ENCODE data around the gene MX2.
"Not testable (repeated sequence)": the region's sequence is repeated elsewhere in the genome, so short reads cannot be mapped to it uniquely, and the experiment has no call there.

The MX2 gene

DNA sequence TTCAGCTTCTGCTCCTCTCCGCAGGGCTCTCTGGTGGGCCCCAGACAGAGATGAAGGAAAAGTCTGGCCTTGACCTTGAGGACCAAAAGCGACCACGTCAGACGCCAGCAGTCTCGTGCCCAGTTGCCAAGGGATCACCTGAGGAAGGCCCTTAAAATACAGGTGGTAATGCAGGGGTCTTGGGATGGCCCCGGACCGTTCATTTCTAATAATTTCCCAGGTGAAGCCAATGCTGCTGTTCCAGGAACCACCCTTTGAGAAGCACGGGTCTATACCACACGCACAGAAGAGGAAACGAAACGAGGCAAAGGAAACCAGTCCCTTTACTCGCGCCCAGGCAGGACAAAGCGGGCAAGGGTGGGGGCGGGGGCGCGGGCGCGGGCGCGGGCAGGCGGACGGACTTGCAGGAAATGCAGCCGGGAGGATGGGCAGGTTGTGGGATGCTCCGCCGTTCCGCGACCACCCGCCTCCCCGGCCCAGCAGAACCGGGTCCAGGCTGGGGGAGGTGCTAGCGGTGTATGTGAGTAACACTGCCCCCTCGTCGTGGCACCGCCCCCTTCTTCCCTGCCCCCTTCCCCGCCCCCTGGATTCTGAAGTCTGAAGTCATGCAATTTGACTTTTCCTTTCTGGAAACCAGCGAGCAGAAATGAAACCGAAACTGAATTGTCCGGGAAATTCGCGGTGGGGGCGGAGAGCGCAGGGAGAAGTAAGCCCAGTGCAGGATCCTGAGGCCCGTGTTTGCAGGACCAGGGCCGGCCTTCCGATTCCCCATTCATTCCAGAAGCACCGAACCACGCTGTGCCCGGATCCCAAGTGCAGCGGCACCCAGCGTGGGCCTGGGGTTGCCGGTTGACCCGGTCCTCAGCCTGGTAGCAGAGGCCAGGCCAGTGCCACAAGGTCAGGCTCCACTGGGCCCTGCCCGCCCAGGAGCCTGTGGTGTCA lies 58.4 kb downstream of the MX2 start:
- DNase-seq: peak; percentile 45 to 49

DNA sequence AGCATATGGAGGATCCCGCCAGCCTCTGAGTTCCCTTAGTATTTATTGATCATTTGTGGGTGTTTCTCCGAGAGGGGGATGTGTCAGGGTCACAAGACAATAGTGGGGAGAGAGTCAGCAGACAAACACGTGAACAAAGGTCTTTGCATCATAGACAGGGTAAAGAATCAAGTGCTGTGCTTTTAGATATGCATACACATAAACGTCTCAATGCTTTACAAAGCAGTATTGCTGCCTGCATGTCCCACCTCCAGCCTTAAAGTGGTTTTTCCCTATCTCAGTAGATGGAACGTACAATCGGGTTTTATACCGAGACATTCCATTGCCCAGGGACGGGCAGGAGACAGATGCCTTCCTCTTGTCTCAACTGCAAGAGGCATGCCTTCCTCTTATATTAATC lies 59.2 kb downstream of the MX2 start:
- DNase-seq: not testable (repeated sequence)

DNA sequence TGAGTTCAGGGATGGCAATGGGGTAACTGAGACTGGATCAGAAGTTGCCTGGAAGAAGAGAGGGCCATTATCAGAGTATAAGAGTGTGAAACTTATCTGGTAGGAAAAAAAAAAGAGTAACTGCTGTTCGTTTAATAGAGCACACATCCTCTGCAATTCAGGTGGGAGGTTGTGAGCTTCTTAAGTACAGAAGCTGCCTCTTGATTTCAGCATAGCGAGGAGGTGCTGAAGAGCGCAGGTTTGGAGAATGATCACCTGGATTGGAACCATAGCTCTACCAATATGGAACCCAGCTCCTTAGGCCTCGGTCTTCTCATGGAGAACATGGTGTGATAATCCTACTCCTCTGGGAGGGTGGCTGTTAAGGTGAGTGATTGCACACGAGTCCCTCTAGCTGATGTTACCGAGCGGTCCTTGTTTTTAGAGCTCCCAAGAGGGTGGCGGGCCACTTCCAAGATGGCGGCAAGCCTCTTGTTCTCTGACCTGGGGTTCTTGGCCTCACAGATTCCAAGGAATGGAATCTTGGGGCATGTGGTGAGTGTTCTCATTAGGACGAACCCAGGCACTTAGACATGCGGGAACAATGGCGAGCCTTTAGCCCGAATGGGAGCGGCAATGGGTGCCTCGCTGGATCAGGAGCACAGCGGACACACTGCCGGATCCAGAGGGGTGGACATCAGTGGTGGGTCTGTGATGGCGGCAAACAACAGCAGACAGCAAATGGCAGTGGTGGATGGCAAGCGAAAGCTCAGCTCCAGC lies 60.9 kb downstream of the MX2 start:
- DNase-seq: no peak

DNA sequence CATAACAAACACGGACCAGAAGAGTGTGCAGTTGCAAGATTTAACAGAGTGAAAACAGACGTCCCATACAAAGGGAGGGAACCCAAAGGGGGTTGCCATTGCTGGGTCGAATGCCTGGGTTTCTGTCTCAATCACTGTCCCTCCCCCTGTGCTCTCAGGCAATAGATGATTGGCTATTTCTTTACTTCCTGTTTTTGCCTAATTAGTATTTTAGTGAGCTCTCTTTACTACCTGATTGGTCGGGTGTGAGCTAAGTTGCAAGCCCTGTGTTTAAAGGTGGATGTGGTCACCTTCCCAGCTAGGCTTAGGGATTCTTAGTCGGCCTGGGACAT lies 61.4 kb downstream of the MX2 start:
- DNase-seq: not testable (repeated sequence)

- DNase-seq: no peak
These were observed 63.7 kb downstream of the MX2 start for GRCh38 chr21:41425588-41425953.

DNA sequence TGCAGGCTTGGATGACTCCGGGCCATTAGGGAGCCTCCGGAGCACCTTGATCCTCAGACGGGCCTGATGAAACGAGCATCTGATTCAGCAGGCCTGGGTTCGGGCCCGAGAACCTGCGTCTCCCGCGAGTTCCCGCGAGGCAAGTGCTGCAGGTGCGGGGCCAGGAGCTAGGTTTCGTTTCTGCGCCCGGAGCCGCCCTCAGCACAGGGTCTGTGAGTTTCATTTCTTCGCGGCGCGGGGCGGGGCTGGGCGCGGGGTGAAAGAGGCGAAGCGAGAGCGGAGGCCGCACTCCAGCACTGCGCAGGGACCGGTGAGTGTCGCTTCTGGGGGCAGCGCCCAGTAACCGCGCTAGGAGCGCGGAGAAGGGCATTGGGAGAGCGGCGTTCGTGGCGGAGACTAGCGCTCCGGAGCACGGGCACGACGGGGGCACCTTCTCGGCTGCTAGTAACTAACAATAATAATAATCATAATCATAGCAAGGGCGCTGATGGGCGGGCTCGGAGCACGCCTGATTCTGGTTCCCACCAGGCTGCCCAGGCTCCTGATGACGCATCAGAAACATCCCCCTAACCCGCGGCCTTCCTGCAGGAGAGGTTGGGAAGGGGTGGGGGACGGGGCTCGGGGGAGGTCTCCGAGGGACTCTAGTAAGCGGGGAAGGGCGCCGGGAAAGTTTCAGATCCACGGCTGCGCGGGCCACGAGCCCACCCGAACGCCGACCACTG lies 64.3 kb downstream of the MX2 start, which contains the start of gene MX1:
Gene MX1, plus strand, starts transcription at position 286 of the 722 bp plus-strand sequence. CDS start 5,832 bp downstream, outside the sequence.
- DNase-seq: peak in 1 of 2 experiments; percentile 12

DNA sequence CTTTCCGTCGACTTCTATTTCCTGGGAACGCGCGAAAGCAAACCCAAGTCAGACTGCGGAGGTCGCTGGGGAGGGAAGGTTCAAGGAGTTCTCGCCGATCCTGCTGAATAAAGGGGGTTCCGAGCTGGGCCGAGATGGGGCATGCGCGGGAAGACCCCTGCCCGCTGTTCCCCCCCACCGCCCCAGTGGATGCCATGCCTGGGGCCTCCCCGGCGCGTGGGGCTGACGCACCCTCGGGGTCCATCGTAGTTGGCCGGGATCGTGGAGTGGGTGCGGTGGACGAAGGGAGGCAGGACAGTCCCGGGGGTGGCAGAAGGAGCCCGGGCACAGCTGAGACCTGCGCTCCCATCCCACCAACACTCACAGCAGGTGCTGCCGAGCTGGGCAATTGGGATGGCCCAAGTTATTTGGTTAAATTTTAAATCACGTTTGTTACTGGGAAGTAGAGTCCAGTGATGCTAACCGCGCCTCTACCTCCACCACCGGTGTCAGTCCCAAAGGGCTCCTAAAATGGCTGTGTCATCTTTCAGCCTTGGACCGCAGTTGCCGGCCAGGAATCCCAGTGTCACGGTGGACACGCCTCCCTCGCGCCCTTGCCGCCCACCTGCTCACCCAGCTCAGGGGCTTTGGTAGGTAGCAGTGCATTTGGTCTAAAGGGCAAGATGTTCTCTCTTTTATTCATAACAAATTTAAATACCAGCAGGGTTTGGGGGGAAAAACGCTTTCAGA lies 65.0 kb downstream of the MX2 start:
- DNase-seq: no peak

- DNase-seq: no peak
These were observed 65.7 kb downstream of the MX2 start for GRCh38 chr21:41427556-41427955.

DNA sequence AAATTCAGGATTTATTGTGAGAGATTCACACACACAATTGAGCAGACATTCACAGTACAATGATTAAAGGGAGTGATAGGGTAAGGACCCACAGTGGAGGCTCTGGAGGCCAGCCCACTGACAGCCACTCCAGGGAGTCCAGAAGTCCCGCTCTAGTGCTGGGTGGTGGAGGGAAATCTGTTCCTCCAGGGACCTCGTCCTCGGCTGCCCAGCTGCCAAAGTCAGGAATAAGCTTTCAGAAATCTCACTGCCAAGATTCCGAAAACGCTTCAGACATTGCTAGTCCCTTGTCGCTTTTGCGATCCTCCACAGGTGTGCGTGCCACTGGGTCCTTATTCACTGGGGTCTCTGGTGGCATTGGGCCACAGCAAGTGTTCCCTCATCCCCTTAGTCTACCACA lies 66.5 kb downstream of the MX2 start:
- no peak for DNase-seq

DNA sequence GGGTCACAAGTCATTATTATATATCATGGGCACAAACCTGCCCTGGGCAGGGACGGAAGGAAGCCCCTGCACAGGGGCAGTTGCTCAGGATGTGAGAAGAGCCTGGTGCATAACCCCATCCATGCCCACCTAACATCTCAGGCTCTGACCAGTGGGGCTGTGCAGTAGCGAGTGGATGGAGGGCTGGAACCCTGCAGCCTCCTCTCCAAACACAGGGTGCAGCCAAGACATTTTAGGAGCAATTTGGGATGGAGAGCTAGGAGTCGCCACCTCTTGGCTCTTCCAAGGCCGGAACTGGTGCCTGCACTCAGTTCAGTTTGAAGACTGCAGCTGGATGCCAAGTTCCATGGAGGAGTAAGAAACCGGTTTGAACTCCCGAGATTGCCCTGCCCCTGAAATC lies 67.0 kb downstream of the MX2 start:
- no peak for DNase-seq

DNA sequence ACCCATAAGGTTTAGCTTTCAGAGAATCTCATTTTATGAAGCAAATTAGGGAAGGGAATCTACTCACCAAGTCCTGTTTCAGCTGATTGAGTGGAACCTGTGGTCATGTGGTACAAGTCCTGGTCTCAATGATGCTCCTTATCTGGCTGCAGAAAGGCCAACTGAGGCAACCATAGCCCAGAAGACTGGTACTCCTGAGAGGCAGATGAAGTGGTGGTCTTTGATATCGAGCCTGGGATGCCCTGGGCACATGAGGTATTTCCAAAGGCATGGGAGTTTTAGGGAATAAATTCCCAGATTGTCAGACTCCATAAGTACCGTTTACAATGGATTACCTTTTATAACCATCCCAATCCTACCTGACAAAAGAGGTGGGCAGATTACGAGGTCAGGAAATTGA lies 67.5 kb downstream of the MX2 start:
- no peak for DNase-seq

GRCh38 chr21:41429925-41430491 lies 68.2 kb downstream of the MX2 start:
- DNase-seq: no peak

DNA sequence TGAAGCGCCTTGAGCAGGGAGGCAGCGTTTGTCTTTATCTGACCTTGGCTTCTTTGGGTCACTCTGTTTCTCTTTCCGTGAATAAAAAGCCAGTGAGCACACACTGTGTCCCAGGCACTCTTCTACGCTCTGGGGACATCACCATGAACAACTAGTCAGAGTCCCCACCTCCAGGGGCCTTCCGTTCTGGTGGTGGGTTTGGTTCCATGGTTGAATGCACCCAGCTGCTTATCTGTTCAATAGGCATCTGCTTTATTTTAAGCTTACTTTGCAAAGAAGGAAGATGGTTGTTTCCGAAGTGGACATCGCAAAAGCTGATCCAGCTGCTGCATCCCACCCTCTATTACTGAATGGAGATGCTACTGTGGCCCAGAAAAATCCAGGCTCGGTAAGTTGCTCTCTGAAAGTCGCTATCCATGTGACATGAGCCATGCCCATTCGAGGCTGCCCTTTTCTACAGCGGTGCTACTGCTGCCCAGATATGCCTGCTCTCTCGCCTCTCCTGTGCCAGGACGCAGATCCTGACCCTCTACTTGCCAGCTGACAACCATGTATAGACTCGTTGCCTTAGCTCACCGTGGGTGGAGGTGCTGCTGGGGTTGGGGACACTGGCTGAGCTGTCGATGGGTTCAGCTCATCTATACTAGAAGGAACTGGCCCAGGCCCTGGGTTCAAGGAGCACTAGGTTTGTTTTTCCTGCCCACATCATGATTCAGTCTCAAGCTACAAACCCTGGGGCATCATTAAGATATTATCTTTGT lies 70.1 kb downstream of the MX2 start:
- DNase-seq: no peak

DNA sequence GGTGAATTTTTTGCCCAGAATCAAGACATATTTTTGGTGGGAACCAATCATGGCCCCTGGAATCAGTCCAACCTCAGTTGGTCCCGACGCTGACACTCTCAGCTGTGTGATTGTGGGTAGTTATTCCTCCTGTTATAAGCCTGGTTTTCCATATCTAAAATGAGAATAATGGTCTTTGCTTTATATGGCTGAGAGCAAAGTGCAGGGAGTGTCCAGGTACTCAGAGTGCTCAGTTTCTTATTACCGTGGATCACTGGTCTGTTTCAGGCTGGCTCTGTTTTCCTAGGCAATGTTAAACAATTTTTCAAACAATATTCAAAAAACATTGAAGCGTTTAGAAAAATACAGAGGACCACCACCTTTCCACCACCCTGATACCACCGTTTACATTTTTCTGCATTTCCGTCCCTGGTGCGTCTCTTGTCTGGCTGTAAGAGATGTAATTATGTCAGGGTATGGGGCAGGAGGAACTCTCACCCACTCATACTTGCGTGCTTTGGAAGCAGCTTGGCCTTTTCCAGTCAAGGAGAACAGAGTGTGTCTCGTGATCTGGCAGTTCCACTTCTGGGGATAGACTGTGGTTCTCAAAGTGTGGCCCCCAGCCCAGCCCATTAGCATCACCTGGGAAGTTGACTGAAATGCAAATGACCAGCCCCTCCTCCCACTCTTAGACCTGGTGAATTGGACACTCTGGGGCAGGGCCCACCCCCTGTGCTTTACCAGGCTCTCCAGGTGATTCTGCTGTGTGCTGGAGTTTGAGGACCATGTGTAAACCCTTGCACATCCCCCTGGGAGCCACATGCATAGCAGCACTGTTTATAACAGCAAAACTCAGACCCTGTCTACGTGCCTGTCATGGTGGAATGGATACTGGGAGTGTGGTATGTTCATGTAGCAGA lies 71.0 kb downstream of the MX2 start:
- no peak for DNase-seq

GRCh38 chr21:41433566-41433965 lies 71.7 kb downstream of the MX2 start:
- DNase-seq: no peak

DNA sequence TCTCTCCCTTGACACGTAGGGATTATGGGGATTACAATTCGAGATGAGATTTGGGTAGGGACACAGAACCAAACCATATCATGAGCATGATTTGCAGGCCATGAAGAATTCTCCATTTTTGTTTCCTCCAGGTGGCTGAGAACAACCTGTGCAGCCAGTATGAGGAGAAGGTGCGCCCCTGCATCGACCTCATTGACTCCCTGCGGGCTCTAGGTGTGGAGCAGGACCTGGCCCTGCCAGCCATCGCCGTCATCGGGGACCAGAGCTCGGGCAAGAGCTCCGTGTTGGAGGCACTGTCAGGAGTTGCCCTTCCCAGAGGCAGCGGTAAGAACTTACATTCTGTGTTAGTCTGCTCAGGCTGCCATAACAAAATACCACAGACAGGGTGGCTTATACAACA lies 73.9 kb downstream of the MX2 start:
- no peak for DNase-seq

GRCh38 chr21:41437729-41438128 lies 75.9 kb downstream of the MX2 start:
- no peak for DNase-seq

DNA sequence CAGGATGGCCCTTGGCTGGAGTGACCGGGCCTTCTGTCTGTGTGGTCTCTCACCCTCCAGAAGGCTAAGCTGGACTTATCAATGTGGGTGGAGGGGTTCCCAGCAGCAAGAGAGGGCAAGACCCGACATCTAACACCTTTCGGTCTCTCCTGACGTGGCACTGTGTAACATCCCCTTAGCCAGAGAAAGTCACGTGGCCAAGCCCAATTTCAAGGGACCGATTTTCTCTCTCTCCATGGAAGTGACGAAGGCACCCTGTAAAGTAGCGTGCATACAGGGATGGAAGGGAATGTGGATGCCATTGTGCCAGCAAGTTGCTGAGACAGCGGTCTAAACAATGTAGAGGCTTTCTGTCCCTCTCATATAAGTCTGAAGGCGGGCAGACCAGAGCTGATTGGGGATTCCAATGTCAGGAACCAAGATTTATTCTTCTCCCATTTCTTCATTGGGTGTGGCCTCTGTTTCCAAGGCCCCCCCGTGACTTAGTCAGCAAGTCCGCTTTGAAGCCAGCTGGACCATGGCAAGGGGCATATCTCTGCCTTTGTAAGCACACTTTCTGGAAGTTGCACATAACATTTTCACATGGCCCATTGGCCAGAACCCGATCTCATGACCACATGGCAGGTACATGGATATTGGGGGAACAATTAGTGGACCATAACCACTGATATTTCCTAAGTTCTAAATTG lies 76.7 kb downstream of the MX2 start:
- DNase-seq: no peak

DNA sequence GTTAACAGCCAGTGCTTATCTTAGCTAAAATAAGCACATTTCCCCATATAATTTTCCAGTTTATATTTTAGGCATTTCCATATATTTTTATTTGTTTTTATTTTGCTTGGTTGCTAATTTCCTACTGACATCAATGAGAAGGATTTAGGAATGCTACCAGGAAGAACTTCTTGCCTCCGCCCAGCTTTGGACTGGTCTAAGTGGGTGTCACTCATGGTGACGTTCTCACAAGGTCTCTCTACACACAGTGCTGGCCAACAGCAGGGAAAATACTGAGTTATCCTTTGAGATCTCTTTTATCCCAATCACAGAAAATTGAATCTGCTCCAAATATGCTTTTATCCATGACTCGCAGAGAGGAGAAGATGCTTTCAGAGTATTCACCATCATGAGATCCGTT lies 77.4 kb downstream of the MX2 start:
- no peak for DNase-seq

- no peak for DNase-seq
These were observed 79.7 kb downstream of the MX2 start for GRCh38 chr21:41441546-41441945.
